Measurements from ENCODE around the gene WDR90. TPM values are rescaled to one million over a fixed set of nuclear protein-coding genes. Genes with fewer than 3 reads are reported as not detected.

The WDR90 gene
- total and polyA plus RNA-seq, 10 of the 15 experiments (the other 5 are each of a cell fraction or from before 2014, with no cell fraction given): 2.0 to 65.0 (median 16.7) TPM

DNA sequence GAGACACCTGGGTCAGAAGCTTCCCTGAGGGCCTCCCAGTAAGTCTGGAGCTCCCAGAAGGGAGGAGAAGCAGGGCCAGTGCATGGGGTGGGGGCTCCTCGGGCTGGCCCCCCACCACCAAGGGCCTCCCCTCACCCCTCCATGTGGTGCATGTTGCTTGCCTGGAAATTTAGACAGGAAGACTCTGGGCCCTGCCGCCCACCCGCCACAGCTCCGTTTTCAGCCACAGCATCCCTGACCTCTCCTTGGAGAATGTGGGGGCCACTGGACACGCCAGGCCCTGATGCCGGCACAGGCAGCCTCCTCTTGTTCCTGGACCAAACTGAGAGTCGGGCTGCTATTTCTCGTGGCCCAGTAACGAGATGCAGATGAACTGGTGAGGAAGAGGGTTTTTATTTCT is 10.3 kb upstream of the WDR90 start:
- Histone ChIP-seq H3K79me2 (ENCODE audit: control insufficient read depth, insufficient read depth, low read length) (peaks cover 42% of the 10 kb centered on the region), H3K36me3 (ENCODE audit: control insufficient read depth in 2 of 2, insufficient read depth in 2 of 2, low read length in 1 of 2) (peaks cover 0 to 2% of the 10 kb centered on the region in 2 experiments; a peak in 3 of 4 replicates), H4K20me1 (ENCODE audit: control insufficient read depth, insufficient read depth) (no peaks in the 10 kb centered on the region), H3K9me3 (replicated peaks; ENCODE audit: control insufficient read depth, insufficient read depth, low read length) (no peaks in the 10 kb centered on the region), H2AFZ (ENCODE audit: control insufficient read depth, low read depth, low read length) (no peak overlapping the region), H3K4me2 (ENCODE audit: control insufficient read depth, insufficient read depth) (no peak overlapping the region), H3K27me3 (replicated peaks in 1 of 2; ENCODE audit: control insufficient read depth in 2 of 2, insufficient read depth in 2 of 2, low read length in 1 of 2) (no peaks in the 10 kb centered on the region), H3K9ac (ENCODE audit: control insufficient read depth, insufficient read depth, low read length) (no peak overlapping the region), H3K4me1 (ENCODE audit: control insufficient read depth, insufficient read depth, low read length) (peaks cover 13% of the 10 kb centered on the region), H3K4me3 (no peak overlapping the region), H3K27ac (ENCODE audit: control insufficient read depth, insufficient read depth) (no peak overlapping the region)
- no peak for ATAC-seq
- FAIRE-seq: no peak
- intact Hi-C loops (cut with micrococcal nuclease; ENCODE audit: unreplicated experiment) (loop anchor here (5.0 kb wide), 2 partner anchors 43 to 112 kb away; partner anchors contain the start of genes CAPN15, JMJD8 and STUB1), in situ Hi-C loops (cut with MboI) (no loop called here)
- ChIA-PET SMC1A (ENCODE audit: uncharacterized antibody, unreplicated experiment) (no interaction called here), CTCF (interaction anchor here (1.4 kb wide), 1 partner anchor 9 kb away, joined by 4 read pairs; no protein-coding TSS in a partner anchor), RAD21 (ENCODE audit: unreplicated experiment) (no interaction called here), POLR2A (no interaction called here)
- no peak for DNase-seq (ENCODE audit: low read depth, low spot score)
- TF ChIP-seq, protein P1, sequence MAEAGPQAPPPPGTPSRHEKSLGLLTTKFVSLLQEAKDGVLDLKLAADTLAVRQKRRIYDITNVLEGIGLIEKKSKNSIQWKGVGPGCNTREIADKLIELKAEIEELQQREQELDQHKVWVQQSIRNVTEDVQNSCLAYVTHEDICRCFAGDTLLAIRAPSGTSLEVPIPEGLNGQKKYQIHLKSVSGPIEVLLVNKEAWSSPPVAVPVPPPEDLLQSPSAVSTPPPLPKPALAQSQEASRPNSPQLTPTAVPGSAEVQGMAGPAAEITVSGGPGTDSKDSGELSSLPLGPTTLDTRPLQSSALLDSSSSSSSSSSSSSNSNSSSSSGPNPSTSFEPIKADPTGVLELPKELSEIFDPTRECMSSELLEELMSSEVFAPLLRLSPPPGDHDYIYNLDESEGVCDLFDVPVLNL (IDR thresholded peaks at IDR 0.05; ENCODE audit: low read depth, low read length): no peak
- TF ChIP-seq FOS (IDR thresholded peaks at IDR 0.05; ENCODE audit: borderline replicate concordance, extremely low read depth, insufficient read length): no peak
- TF ChIP-seq TAF1 (IDR thresholded peaks at IDR 0.05; ENCODE audit: borderline replicate concordance, low read depth, low read length): no peak
- TF ChIP-seq MTA2 (IDR thresholded peaks at IDR 0.05; ENCODE audit: low read depth): no peak
- no peak for TF ChIP-seq SUZ12 (IDR thresholded peaks at IDR 0.05; ENCODE audit: unreplicated experiment)
- TF ChIP-seq, protein P2, sequence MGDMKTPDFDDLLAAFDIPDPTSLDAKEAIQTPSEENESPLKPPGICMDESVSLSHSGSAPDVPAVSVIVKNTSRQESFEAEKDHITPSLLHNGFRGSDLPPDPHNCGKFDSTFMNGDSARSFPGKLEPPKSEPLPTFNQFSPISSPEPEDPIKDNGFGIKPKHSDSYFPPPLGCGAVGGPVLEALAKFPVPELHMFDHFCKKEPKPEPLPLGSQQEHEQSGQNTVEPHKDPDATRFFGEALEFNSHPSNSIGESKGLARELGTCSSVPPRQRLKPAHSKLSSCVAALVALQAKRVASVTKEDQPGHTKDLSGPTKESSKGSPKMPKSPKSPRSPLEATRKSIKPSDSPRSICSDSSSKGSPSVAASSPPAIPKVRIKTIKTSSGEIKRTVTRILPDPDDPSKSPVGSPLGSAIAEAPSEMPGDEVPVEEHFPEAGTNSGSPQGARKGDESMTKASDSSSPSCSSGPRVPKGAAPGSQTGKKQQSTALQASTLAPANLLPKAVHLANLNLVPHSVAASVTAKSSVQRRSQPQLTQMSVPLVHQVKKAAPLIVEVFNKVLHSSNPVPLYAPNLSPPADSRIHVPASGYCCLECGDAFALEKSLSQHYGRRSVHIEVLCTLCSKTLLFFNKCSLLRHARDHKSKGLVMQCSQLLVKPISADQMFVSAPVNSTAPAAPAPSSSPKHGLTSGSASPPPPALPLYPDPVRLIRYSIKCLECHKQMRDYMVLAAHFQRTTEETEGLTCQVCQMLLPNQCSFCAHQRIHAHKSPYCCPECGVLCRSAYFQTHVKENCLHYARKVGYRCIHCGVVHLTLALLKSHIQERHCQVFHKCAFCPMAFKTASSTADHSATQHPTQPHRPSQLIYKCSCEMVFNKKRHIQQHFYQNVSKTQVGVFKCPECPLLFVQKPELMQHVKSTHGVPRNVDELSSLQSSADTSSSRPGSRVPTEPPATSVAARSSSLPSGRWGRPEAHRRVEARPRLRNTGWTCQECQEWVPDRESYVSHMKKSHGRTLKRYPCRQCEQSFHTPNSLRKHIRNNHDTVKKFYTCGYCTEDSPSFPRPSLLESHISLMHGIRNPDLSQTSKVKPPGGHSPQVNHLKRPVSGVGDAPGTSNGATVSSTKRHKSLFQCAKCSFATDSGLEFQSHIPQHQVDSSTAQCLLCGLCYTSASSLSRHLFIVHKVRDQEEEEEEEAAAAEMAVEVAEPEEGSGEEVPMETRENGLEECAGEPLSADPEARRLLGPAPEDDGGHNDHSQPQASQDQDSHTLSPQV (IDR thresholded peaks at IDR 0.05): no peak
- WGBS (ENCODE audit: insufficient coverage, insufficient replicate concordance, low lambda C conversion rate, missing lambda C conversion rate): 43% methylated on average over 9 of the region's 9 CpGs
- BruUV-seq (replicated peaks): no TSS peak
